Effector memory CD4-positive, alpha-beta T cell (primary cell): ENCODE results near the gene TMEM59L.

ENCODE experiments used
- DNase-seq, 3 donors: peaks; one replicate each; pipeline ENCODE4 v3.0.0-alpha.2; 2020
- H3K27ac ChIP-seq: 2 replicates; pipeline ENCODE4 v1.7.0; 2013; ENCODE audit warnings: mild to moderate bottlenecking, low read length, moderate library complexity; ENCODE audit not compliant: insufficient read depth, poor library complexity, severe bottlenecking
- H3K27me3 ChIP-seq: replicated peaks from 2 replicates; pipeline ENCODE4 v1.7.0; 2013; ENCODE audit warnings: mild to moderate bottlenecking, low read length; ENCODE audit not compliant: insufficient read depth, control insufficient read depth, poor library complexity, severe bottlenecking
- H3K36me3 ChIP-seq: 2 replicates; pipeline ENCODE4 v1.7.0; 2013; ENCODE audit warnings: mild to moderate bottlenecking, low read length, moderate library complexity; ENCODE audit not compliant: control insufficient read depth, insufficient read depth
- H3K4me1 ChIP-seq: 2 replicates; pipeline ENCODE4 v1.7.0; 2013; ENCODE audit warnings: low read length, mild to moderate bottlenecking; ENCODE audit not compliant: control insufficient read depth, insufficient read depth, poor library complexity, severe bottlenecking
- H3K4me3 ChIP-seq: 2 replicates; pipeline ENCODE4 v1.7.0; 2013; ENCODE audit warnings: low read length, low read depth, mild to moderate bottlenecking; ENCODE audit not compliant: insufficient read depth, poor library complexity, severe bottlenecking
- H3K9me3 ChIP-seq: 2 replicates; pipeline ENCODE4 v1.7.0; 2013; ENCODE audit warnings: mild to moderate bottlenecking, low read length, moderate library complexity; ENCODE audit not compliant: control insufficient read depth

The TMEM59L gene

DNA sequence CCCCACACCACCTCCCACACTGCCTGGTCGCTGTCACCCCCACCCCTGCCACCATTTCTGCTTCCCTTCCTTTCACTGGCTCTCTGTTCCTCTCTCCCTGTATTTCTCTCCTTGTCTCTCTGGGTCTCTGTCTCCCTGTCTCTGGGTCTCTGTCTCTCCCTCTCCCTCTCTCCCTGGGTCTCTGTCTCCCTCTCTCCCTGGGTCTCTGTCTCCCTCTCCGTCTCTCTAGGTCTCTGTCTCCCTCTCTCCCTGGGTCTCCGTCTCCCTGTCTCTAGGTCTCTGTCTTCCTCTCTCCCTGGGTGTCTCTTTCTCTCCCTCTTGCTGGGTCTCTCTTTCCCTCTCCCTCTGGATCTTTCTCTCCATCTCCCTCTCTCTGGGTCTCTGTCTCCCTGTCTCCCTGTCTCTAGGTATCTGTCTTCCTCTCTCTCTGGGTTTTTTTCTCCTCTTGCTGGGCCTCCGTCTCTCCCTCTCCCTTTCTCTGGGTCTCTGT is 45.7 kb downstream of the TMEM59L start:
- Histone ChIP-seq H3K9me3 (no peaks in the 10 kb centered on the region), H3K4me1 (no peaks in the 10 kb centered on the region), H3K4me3 (no peak overlapping the region), H3K27ac (no peak overlapping the region), H3K36me3 (peaks cover 4% of the 10 kb centered on the region), H3K27me3 (no peaks in the 10 kb centered on the region)
- DNase-seq, result no peak

DNA sequence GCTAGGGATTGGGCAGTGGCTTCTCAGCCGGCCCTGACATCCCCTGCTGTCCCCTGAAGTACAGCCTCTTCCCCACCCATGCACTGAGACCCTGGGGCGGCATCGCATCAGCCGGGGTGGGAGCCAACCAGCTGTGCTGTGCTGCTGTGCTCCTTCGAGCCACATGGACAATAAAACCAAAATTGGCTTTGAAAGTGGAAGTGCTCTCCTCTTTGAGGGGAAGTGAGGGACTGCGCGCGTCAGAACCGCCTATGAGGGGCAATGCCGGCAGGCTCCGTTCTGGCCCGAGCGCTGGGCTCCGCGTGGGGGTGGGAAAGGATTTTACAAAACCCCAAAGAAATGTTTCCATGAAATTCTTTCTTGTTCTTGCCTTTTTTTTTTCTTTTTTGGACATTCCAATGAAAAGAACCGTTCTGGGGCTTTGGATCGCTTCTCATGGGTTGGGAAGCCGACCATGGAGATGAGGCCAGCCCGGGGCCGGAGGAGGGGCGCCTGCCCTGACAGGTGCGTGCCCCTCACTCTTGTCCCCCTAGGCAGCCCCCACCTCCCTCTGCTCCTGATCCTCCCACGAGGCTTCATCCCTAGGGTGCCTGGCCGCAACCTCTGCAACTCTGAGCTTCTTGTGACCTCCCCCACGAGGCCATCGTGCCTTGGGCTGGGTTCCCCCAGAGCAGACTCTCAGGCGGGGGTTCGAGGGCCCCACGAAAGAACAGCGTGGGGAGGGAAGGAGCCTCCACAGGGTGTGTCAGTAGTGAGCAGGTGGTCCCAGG is 46.8 kb downstream of the TMEM59L start:
- Histone ChIP-seq H3K4me3 (no peak overlapping the region), H3K27ac (no peak overlapping the region), H3K27me3 (no peaks in the 10 kb centered on the region), H3K36me3 (peaks cover 4% of the 10 kb centered on the region), H3K4me1 (peaks cover 7% of the 10 kb centered on the region), H3K9me3 (no peaks in the 10 kb centered on the region)
- DNase-seq, result no peak

DNA sequence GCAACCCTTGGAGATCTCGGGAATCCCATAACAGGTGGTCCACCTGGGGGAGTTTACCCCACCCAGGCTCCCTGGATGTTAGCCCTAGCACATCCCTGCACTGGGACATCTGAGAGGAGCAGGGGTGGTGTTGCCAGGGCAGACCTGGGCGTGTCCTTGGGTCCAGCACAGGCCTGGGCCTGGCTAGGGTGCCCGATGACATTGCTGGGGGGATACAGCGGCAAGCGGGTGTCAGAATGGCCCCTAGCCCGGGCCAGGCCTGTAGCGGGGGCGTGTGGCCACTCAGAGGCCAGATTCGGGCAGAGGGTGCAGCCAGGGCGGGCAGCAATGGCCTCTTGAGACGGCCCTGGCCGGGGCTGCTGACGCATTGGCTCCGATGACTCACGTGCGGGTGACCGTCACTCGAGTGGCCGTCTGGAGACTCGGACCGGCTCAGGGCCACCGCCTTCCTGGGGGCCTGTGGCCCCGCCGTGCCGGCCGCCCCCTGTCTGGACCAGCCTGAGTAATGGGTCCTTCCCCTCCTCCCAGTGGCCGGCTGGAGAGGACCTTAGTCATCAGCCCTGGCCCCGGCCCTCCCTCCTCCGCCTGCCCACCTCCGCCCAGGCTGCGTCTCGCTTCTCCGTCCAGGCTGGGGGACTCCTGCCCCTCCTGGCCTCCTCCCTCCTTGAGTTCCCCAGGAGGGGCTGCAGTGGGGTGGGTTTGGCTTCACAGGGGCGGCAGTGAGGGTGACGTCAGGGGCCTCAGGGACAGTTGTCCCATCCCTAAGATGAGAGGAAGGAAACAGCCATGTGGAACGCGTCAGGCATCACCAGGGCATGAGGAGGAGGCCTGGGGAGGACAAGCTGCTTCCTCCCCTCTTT is 47.6 kb downstream of the TMEM59L start:
- H3K4me3 ChIP-seq, result no peak overlapping the region
- H3K27me3 ChIP-seq, result no peaks in the 10 kb centered on the region
- no peak for DNase-seq
- H3K4me1 ChIP-seq, result peaks cover 7% of the 10 kb centered on the region
- peaks cover 6% of the 10 kb centered on the region for H3K36me3 ChIP-seq
- no peaks in the 10 kb centered on the region for H3K9me3 ChIP-seq
- no peak overlapping the region for H3K27ac ChIP-seq

DNA sequence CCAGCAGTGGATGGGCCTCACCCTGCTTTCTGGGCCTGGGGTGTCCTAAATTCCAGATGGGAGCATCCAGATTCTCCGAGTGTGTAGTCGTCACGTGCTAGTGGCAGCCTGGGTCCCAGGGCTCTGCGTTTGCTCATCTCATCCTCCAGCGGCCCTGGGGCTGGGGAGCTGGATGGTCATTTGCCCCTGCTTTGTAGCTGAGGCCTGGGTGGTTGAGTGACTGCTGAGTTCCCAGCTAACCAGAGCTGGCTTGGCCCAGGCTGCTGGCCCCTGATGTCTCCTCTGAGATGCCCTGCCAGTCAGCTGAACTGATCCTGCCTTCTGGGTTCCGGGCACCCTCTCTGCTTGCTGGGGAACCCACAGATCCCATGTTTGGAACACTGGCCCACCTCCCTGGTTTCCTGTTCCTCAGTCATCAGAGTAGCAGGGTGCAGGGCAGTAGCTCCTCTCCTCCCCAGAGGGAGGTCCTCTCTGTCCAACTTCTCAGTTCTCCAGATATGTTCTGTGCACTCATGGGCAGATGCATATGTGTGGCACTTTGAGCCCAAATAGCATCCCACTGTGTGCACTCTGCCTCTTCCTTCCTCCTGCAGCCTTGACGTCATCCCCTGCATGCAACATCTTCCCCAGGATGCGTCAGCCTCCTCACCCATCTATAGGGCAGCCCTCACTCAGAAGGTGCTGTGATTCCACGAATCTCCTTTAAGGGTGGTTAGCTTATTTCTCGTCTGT is 48.4 kb downstream of the TMEM59L start:
- Histone ChIP-seq H3K27ac (no peak overlapping the region), H3K4me1 (peaks cover 7% of the 10 kb centered on the region)

DNA sequence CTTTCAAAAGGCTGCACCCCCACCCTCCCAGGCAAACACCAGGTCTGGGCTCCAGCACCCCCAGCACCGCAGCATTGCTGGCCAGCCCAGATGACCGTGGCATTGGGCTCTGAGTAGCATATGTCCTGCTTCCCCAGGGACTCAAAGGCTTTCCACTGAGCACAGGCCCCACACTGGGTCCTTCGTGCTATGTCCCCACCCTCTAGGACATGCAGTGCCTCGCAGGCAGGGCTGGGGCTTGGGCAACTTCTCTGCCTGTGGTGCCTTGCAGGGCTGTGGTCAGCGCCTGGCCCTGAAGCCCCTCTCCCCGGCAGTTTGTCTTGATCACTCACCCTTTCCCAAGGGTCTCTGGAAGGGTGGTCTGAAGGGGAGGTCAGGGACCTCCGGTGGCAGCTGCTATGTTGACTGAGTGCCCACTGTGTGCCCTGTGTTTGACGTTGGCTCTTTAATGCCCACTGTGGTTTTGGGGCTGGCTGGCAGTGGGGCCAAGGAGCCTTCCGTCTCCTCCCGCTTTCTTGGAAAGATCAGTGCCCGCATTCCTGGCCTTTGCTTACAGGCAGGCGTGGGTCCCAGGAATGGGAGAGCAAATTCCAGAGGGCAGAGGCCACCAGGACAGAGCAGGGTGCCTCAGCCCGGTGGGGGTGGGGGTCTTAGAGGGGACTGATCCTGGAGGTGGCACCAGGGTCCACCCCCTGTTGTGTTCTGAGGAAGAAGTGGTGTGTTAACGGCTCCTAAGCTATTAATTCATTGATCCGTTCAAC is 50.5 kb downstream of the TMEM59L start:
- no peaks in the 10 kb centered on the region for H3K27me3 ChIP-seq
- no peaks in the 10 kb centered on the region for H3K9me3 ChIP-seq
- peaks cover 7% of the 10 kb centered on the region for H3K4me1 ChIP-seq
- DNase-seq, result no peak
- peaks cover 13% of the 10 kb centered on the region for H3K36me3 ChIP-seq
- no peak overlapping the region for H3K4me3 ChIP-seq
- H3K27ac ChIP-seq, result no peak overlapping the region

More for the DNA sequence above, 48.4 kb downstream of the TMEM59L start:
- Histone ChIP-seq H3K9me3 (no peaks in the 10 kb centered on the region), H3K4me3 (no peak overlapping the region), H3K36me3 (peaks cover 7% of the 10 kb centered on the region), H3K27me3 (no peaks in the 10 kb centered on the region)
- no peak for DNase-seq

DNA sequence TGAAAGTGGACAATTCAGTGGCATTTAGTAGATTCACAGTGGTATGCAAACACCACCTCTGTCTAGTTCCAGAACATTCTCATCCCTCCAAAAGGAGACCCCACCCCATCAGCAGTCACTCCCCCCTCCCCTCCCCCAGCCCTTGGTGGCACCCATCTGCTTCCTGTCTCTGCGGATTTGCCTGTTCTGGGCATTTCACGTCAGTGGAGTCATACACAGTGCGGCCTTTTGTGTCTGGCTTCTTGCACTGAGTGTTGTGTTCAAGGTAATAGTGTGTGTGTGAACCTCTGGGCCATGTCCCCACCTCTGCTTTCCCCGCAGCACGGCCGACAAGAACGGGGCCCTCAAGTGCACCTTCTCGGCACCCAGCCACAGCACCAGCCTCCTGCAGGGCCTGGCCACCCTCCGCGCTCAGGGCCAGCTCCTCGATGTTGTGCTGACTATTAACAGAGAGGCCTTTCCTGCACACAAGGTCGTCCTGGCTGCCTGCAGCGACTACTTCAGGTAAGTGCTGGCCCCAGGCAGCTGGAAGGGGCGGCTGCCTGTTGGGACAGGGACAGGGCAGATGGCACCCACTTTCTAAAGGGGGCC is 51.4 kb downstream of the TMEM59L start:
- DNase-seq, result no peak
- H3K4me1 ChIP-seq, result peaks cover 7% of the 10 kb centered on the region
- H3K4me3 ChIP-seq, result no peak overlapping the region
- H3K9me3 ChIP-seq, result no peaks in the 10 kb centered on the region
- H3K27ac ChIP-seq, result no peak overlapping the region
- H3K27me3 ChIP-seq, result no peaks in the 10 kb centered on the region
- peaks cover 22% of the 10 kb centered on the region for H3K36me3 ChIP-seq

DNA sequence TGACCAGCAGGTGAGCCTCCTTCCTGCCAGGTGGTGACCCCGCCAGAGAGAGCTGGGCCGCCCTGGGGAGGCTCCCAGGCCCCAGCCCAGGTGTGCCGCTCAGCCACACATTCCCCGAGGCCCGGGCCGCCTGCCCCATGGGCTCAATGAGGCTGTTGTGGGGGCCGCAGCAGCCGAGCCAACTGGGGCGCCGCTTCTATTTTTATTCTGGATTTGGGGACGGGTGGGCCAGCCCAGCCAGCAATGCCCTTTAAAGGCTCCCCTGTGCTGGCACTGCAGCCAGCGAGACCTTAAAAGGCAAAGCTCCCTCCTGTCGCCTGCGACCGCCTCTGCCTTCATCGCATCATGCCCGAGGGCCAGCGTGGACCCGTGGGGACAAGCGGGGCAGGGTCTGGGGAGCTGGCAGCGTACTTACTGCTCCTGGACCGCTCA is 53.1 kb downstream of the TMEM59L start:
- no peak for DNase-seq
- no peak overlapping the region for H3K27ac ChIP-seq
- H3K36me3 ChIP-seq, result peaks cover 31% of the 10 kb centered on the region
- no peaks in the 10 kb centered on the region for H3K27me3 ChIP-seq
- no peak overlapping the region for H3K4me3 ChIP-seq
- H3K4me1 ChIP-seq, result peaks cover 7% of the 10 kb centered on the region
- H3K9me3 ChIP-seq, result no peaks in the 10 kb centered on the region

GRCh38 chr19:18666317-18666716 is 53.6 kb downstream of the TMEM59L start:
- Histone ChIP-seq H3K36me3 (peaks cover 35% of the 10 kb centered on the region), H3K27me3 (no peaks in the 10 kb centered on the region), H3K4me3 (no peak overlapping the region), H3K27ac (no peak overlapping the region), H3K9me3 (no peaks in the 10 kb centered on the region), H3K4me1 (peaks cover 7% of the 10 kb centered on the region)
- DNase-seq, result no peak

- Histone ChIP-seq H3K27ac (no peak overlapping the region), H3K4me3 (no peak overlapping the region), H3K27me3 (no peaks in the 10 kb centered on the region), H3K36me3 (peaks cover 31% of the 10 kb centered on the region), H3K4me1 (peaks cover 7% of the 10 kb centered on the region), H3K9me3 (no peaks in the 10 kb centered on the region)
- no peak for DNase-seq
Measured at GRCh38 chr19:18666784-18667183, 54.1 kb downstream of the TMEM59L start.
